ENCODE measurements around the gene VPS54. TPM values are rescaled to one million over a fixed set of nuclear protein-coding genes. Genes with fewer than 3 reads are reported as not detected.

Gene VPS54
- total RNA-seq, 1 experiment from 2014 or later = 48.4 TPM

DNA sequence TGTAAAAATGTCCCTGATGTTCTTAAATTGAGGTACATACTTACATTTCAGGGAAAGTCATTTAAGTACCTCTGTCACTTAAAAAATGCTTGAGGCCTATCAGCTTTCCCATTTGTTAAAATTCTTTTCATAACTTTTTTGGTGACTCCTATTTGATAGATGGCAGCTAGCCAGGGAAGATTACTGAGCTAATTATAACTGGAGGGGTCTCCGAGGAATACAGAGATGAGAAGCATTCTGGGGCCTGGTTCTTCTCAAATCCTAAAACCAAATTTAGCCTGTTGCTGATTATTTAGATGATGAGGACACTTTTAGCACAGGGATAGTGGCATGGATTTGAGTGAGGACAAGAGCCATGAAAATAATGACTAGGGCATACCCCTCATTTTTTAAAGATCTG is 172.7 kb downstream of the VPS54 start:
- H3K27ac ChIP-seq = no peak overlapping the region
- DNase-seq = peak; percentile 22 to 49
- no peaks in the 10 kb centered on the region; the same call in none of the 2 replicates for H3K4me1 ChIP-seq
- no peaks in the 10 kb centered on the region for H3K27me3 ChIP-seq
- no peak overlapping the region for H3K4me3 ChIP-seq
- H3K9me3 ChIP-seq (replicated peaks) = peaks cover 10% of the 10 kb centered on the region; the same call in 1 of the 2 replicates
- peaks cover 21% of the 10 kb centered on the region for H3K36me3 ChIP-seq

DNA sequence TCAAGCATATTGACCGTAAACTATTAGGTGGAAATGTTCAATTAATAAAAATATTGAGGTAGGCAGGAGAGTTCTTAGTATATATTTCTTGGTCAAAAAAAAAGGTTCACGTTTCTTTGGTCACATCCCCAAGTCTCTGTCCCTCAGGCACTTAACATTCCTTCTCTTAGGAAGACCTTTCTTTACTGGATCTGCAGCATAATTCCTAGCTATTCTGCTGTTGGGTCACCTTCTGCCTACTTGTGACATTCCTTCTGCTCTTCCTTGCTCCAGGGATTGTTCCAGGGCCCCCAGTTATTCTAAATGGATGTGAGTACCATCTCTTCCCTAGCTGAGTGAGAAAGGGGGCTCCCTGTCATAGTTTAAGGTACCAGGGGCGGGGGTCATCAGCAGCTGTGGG is 173.4 kb downstream of the VPS54 start:
- Histone ChIP-seq H3K9me3 (replicated peaks) (peaks cover 10% of the 10 kb centered on the region; the same call in 1 of the 2 replicates), H3K4me3 (no peak overlapping the region), H3K27ac (no peak overlapping the region), H3K36me3 (peaks cover 18% of the 10 kb centered on the region), H3K4me1 (no peaks in the 10 kb centered on the region; the same call in none of the 2 replicates), H3K27me3 (no peaks in the 10 kb centered on the region)
- no peak for DNase-seq

GRCh38 chr2:63844616-63845015 is 174.6 kb downstream of the VPS54 start:
- peaks cover 18% of the 10 kb centered on the region for H3K36me3 ChIP-seq
- peaks cover 4% of the 10 kb centered on the region for H3K4me1 ChIP-seq
- H3K9me3 ChIP-seq (replicated peaks) = peaks cover 10% of the 10 kb centered on the region; the same call in 1 of the 2 replicates
- no peaks in the 10 kb centered on the region for H3K27me3 ChIP-seq
- H3K27ac ChIP-seq = no peak overlapping the region
- no peak for DNase-seq
- no peak overlapping the region for H3K4me3 ChIP-seq

GRCh38 chr2:63843791-63844190 is 175.4 kb downstream of the VPS54 start:
- peaks cover 16% of the 10 kb centered on the region for H3K36me3 ChIP-seq
- peaks cover 10% of the 10 kb centered on the region; the same call in 1 of the 2 replicates for H3K9me3 ChIP-seq (replicated peaks)
- no peak for DNase-seq
- H3K27me3 ChIP-seq = no peaks in the 10 kb centered on the region
- peaks cover 4% of the 10 kb centered on the region for H3K4me1 ChIP-seq
- no peak overlapping the region for H3K27ac ChIP-seq
- H3K4me3 ChIP-seq = peak overlapping the region; percentile 75; the same call in 1 of the 2 replicates

DNA sequence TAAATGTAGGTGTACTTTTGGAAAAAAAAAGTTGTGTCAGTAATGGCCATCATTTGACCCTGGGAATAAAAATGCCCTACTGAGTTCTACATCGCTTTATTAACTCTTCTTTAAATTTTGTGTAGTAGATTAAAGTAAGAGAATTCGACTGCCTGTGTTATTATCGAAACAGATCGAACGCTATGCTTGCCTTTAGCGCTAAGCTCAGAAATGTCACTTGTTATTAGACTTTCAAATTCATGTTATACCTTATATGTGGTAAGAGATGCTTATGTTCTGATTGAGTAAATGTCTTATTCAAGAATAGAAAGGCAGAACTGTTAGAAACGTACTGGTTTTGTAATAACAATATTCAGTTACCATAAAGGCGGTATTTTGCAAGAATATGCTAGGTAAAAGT is 176.1 kb downstream of the VPS54 start:
- Histone ChIP-seq H3K27me3 (no peaks in the 10 kb centered on the region), H3K36me3 (peaks cover 11% of the 10 kb centered on the region), H3K4me3 (peak overlapping the region; percentile 75), H3K9me3 (replicated peaks) (peaks cover 10% of the 10 kb centered on the region; the same call in 1 of the 2 replicates), H3K4me1 (peaks cover 4% of the 10 kb centered on the region), H3K27ac (no peak overlapping the region)
- DNase-seq = no peak

DNA sequence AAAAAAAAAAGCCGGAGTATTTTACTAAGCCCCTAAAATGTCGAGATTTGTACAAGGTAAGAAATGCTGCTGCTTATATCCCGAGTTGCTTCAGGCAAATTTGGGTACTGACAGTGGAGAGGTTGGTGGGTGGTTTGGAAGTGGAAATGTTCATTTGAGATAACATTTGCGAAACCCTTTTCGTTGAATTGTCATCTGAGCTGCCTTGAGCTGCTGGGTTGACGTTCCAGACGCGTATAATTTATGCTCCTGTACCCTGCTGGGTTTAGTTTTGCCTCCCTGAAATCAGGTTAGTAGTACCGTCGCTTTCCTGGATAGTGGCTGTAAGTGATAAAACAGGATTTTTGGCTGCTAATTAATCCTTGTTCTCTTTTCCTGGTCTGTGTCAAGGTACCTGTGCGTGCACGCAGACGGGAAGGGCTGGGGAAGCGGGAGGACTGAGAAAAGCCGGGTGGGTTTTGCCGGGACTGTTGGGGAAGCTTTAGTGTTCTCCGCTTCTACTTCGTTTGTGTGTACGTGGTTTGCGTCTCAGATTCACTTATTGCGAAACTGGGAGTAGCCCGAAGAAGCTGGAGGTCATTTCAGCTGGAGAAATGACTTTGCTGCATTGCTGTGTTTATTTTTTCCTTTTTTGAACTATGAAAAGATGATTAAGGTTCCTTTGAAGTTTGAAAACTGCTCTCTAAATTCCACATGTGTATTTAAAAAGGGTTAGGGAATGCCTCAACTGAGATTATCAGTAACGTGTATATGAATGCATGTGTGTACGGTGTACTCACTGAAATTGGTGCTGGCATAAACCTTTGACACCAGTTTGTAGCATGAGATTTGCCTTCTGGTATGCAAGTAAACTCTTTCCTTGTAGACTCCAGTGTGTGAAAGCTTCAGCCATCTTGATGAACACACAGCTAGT is 176.8 kb downstream of the VPS54 start:
- H3K27me3 ChIP-seq = no peaks in the 10 kb centered on the region
- H3K4me3 ChIP-seq = peak overlapping the region; percentile 75
- H3K9me3 ChIP-seq (replicated peaks) = peaks cover 5% of the 10 kb centered on the region; the same call in 1 of the 2 replicates
- peak overlapping the region; percentile 97 for H3K27ac ChIP-seq
- DNase-seq = peak; percentile 26 to 64
- peaks cover 11% of the 10 kb centered on the region for H3K36me3 ChIP-seq
- peaks cover 8% of the 10 kb centered on the region for H3K4me1 ChIP-seq

Other genes with a start within 250 kb of the VPS54 start
- gene UGP2, start 177.5 kb downstream of the VPS54 start, total RNA-seq (2014; rRNA removed; shearing (Covaris generic)) = 144 and 145 TPM in 2 replicates
- 45.8 and 48.4 TPM in 2 replicates for gene PELI1, start 125.0 kb upstream of the VPS54 start, total RNA-seq (2014; rRNA removed; shearing (Covaris generic))

All from SJCRH30 (cell line).